GM18505 (cell line): ENCODE measurements around the gene VPS37C.

Experiments
- ATAC-seq: cut with Tn5 transposase; IDR thresholded peaks from one replicate; pipeline ENCODE4 v1.9.1; 2021; ENCODE audit not compliant: unreplicated experiment
- POLR2A ChIP-seq: IDR thresholded peaks from 4 replicates; pipeline ENCODE4 v1.6.1; 2011; ENCODE audit warnings: borderline replicate concordance; ENCODE audit not compliant: insufficient read depth, insufficient read length; ENCODE audit errors: extremely low read depth

The VPS37C gene

GRCh38 chr11:61154528-61154927 lies 6.7 kb downstream of the VPS37C start:
- no peak for ATAC-seq

GRCh38 chr11:61153593-61154095 lies 7.6 kb downstream of the VPS37C start:
- ATAC-seq: no peak
- no peak for TF ChIP-seq POLR2A

More at GRCh38 chr11:61154528-61154927, 6.7 kb downstream of the VPS37C start:
- TF ChIP-seq POLR2A: no peak

GRCh38 chr11:61152816-61153592 lies 8.2 kb downstream of the VPS37C start:
- TF ChIP-seq POLR2A: no peak

GRCh38 chr11:61151545-61152252 lies 9.5 kb downstream of the VPS37C start:
- no peak for TF ChIP-seq POLR2A
- ATAC-seq: no peak

More at GRCh38 chr11:61152816-61153592, 8.2 kb downstream of the VPS37C start:
- no peak for ATAC-seq

GRCh38 chr11:61150706-61151544 lies 10.3 kb downstream of the VPS37C start:
- ATAC-seq: no peak
- TF ChIP-seq POLR2A: no peak

GRCh38 chr11:61149624-61150615 lies 11.3 kb downstream of the VPS37C start:
- ATAC-seq: no peak

GRCh38 chr11:61147791-61148620 lies 13.2 kb downstream of the VPS37C start:
- no peak for ATAC-seq
- no peak for TF ChIP-seq POLR2A

More at GRCh38 chr11:61149624-61150615, 11.3 kb downstream of the VPS37C start:
- no peak for TF ChIP-seq POLR2A

- no peak for ATAC-seq
- no peak for TF ChIP-seq POLR2A
Observed at GRCh38 chr11:61147271-61147670, 14.0 kb downstream of the VPS37C start.

- no peak for TF ChIP-seq POLR2A
- no peak for ATAC-seq
Observed at GRCh38 chr11:61146416-61146815, 14.8 kb downstream of the VPS37C start.

- ATAC-seq: no peak
- TF ChIP-seq POLR2A: no peak
Observed at GRCh38 chr11:61145228-61146005, 15.8 kb downstream of the VPS37C start.

- TF ChIP-seq POLR2A: no peak
- no peak for ATAC-seq
Observed at GRCh38 chr11:61144511-61145179, 16.6 kb downstream of the VPS37C start.

- no peak for ATAC-seq
- TF ChIP-seq POLR2A: no peak
Observed at GRCh38 chr11:61142424-61142823, 18.8 kb downstream of the VPS37C start.
